Gastrocnemius medialis (tissue), 4 donors: Measurements from ENCODE around the gene VPS45. TPM values are rescaled to one million over a fixed set of nuclear protein-coding genes. Genes with fewer than 3 reads are reported as not detected.
A peak's percentile ranks its signal among the peaks of the same experiment; 100 is the strongest.
"Not testable (repeated sequence)": the region's sequence is repeated elsewhere in the genome, so short reads cannot be mapped to it uniquely, and the experiment has no call there.

ENCODE experiments used
- ATAC-seq, 2 donors: fragments of 150-250 bp; one replicate each; pipeline ENCODE4 v1.9.1; 2016
- DNase-seq, 2 donors: peaks; one replicate each; pipeline ENCODE4 v3.0.0-alpha.2; 2019
- H3K27ac ChIP-seq, 4 donors: fragments of 200-600 bp; sonication (generic); 1 replicate in 1 of 4; 2 replicates in 3 of 4; pipeline ENCODE4 v1.5.1; 2016 to 2018; ENCODE audit warnings: mild to moderate bottlenecking in 2 of 4, moderate library complexity in 1 of 4
- H3K27me3 ChIP-seq, 3 donors: fragments of 200-600 bp; sonication (generic) in 2 of 3; 1 replicate in 1 of 3; 2 replicates in 2 of 3; pipeline versions ENCODE4 v1.5.1 to v1.6.0; 2016 to 2019; ENCODE audit warnings: mild to moderate bottlenecking in 1 of 3, moderate library complexity in 1 of 3
- H3K36me3 ChIP-seq, 2 donors: fragments of 200-600 bp; sonication (generic) in 1 of 2; one replicate each; pipeline ENCODE4 v1.5.1; 2017 to 2018
- H3K4me1 ChIP-seq, 2 donors: fragments of 200-600 bp; sonication (generic) in 1 of 2; one replicate each; pipeline ENCODE4 v1.5.1; 2016 to 2017; ENCODE audit warnings: mild to moderate bottlenecking in 2 of 2
- H3K4me3 ChIP-seq, 4 donors: fragments of 200-600 bp; sonication (generic) in 3 of 4; 1 replicate in 1 of 4; 2 replicates in 3 of 4; pipeline ENCODE4 v1.5.1; 2016 to 2019; ENCODE audit warnings: mild to moderate bottlenecking in 2 of 4
- H3K9me3 ChIP-seq, 3 donors: fragments of 200-600 bp; sonication (generic) in 2 of 3; 1 replicate in 1 of 3; 2 replicates in 2 of 3; pipeline ENCODE4 v1.5.1; 2016 to 2019
- CTCF ChIP-seq, 5 experiments: fragments of 450-650 bp in 3 of 5; fragments of 200-600 bp in 2 of 5; sonication (generic) in 2 of 5; IDR thresholded peaks in 4 of 5; conservative IDR thresholded peaks in 1 of 5; 1 replicate in 4 of 5; 2 replicates in 1 of 5; pipeline ENCODE4 v1.5.1; 2016 to 2019; ENCODE audit warnings: antibody characterized with exemption in 5 of 5, mild to moderate bottlenecking in 3 of 5, moderate library complexity in 3 of 5
- POLR2A ChIP-seq, 2 donors: fragments of 450-650 bp; IDR thresholded peaks; one replicate each; pipeline ENCODE4 v1.6.1; 2017; ENCODE audit warnings: antibody characterized with exemption in 2 of 2, mild to moderate bottlenecking in 2 of 2, moderate library complexity in 2 of 2
- in situ Hi-C, 4 donors: fragments of 200-750 bp; cut with MboI; loops; one replicate each; pipeline versions ENCODE4 v1.15.0 to v1.8.0; 2017; ENCODE audit warnings: low sequenced_read_pairs in 4 of 4
- intact Hi-C: fragments of 100-400 bp; cut with DNase I; formaldehyde crosslinking; loops from one replicate; pipeline ENCODE4 v1.15.1; 2023; ENCODE audit warnings: low total_unique reads
- total RNA-seq, 4 donors: library from RNA; depleted of rRNA; stranded (reverse); fragments of >200 nt; gene quantifications; one replicate each; pipeline versions ENCODE4 v1.1.0 to v1.2.3, GENCODE V29; 2016

Gene VPS45
- total RNA-seq, 4 donors from 2014 or later = 17.0 to 30.3 (median 24.7) TPM

- peaks cover 9% of the 10 kb centered on the region in 2 donors for H3K4me1 ChIP-seq
- intact Hi-C loops (no loop called here), in situ Hi-C loops (no loop called here)
- H3K9me3 ChIP-seq = no peaks in the 10 kb centered on the region
- H3K4me3 ChIP-seq = no peak overlapping the region
- no peaks in the 10 kb centered on the region for H3K36me3 ChIP-seq
- no peaks in the 10 kb centered on the region for H3K27me3 ChIP-seq
- H3K27ac ChIP-seq = no peak overlapping the region
- TF ChIP-seq POLR2A (IDR thresholded peaks at IDR 0.05) = no peak
- TF ChIP-seq CTCF (IDR thresholded peaks at IDR 0.05 in 4 of 5, conservative IDR thresholded peaks at IDR 0.05 in 1 of 5) = no peak
- no peak for DNase-seq
- no peak for ATAC-seq
These were observed 64.8 kb downstream of the VPS45 start for GRCh38 chr1:150132372-150132771.

- TF ChIP-seq CTCF (IDR thresholded peaks at IDR 0.05 in 4 of 5, conservative IDR thresholded peaks at IDR 0.05 in 1 of 5) = no peak
- no peak for TF ChIP-seq POLR2A (IDR thresholded peaks at IDR 0.05)
- DNase-seq (no peak), ATAC-seq (no peak)
- intact Hi-C loops = no loop called here
- no peaks in the 10 kb centered on the region for H3K9me3 ChIP-seq
- H3K27me3 ChIP-seq = no peaks in the 10 kb centered on the region
- H3K4me1 ChIP-seq = peaks cover 9% of the 10 kb centered on the region in 2 donors
- H3K27ac ChIP-seq = no peak overlapping the region
- no peak overlapping the region for H3K4me3 ChIP-seq
- no peaks in the 10 kb centered on the region for H3K36me3 ChIP-seq
- in situ Hi-C loops = no loop called here
These were observed 67.0 kb downstream of the VPS45 start for GRCh38 chr1:150134537-150134936.

GRCh38 chr1:150135400-150135799 lies 67.8 kb downstream of the VPS45 start:
- in situ Hi-C loops, H3K4me3 ChIP-seq, DNase-seq, H3K36me3 ChIP-seq, H3K9me3 ChIP-seq, intact Hi-C loops, H3K27me3 ChIP-seq, H3K27ac ChIP-seq, ATAC-seq, H3K4me1 ChIP-seq: not testable (repeated sequence)

GRCh38 chr1:150138044-150138443 lies 70.5 kb downstream of the VPS45 start:
- Histone ChIP-seq H3K4me1 (peaks cover 7 to 8% of the 10 kb centered on the region in 2 donors), H3K4me3 (no peak overlapping the region), H3K27me3 (no peaks in the 10 kb centered on the region), H3K36me3 (no peaks in the 10 kb centered on the region), H3K27ac (no peak overlapping the region), H3K9me3 (no peaks in the 10 kb centered on the region)
- TF ChIP-seq POLR2A (IDR thresholded peaks at IDR 0.05) = no peak
- no peak for TF ChIP-seq CTCF (IDR thresholded peaks at IDR 0.05 in 4 of 5, conservative IDR thresholded peaks at IDR 0.05 in 1 of 5)
- intact Hi-C loops = no loop called here
- ATAC-seq = no peak
- no peak for DNase-seq
- in situ Hi-C loops = no loop called here

GRCh38 chr1:150141452-150141851 lies 73.9 kb downstream of the VPS45 start:
- in situ Hi-C loops = no loop called here
- no peak overlapping the region for H3K4me3 ChIP-seq
- H3K4me1 ChIP-seq = peaks cover 8 to 17% of the 10 kb centered on the region in 2 donors
- ATAC-seq = no peak
- no peaks in the 10 kb centered on the region for H3K27me3 ChIP-seq
- DNase-seq = no peak
- no peaks in the 10 kb centered on the region for H3K36me3 ChIP-seq
- intact Hi-C loops = loop anchor here (2.0 kb wide), 1 partner anchor 59 kb away; no protein-coding TSS in a partner anchor
- peak overlapping the region in 1 of 4 donors; percentile 20 for H3K27ac ChIP-seq
- TF ChIP-seq CTCF (IDR thresholded peaks at IDR 0.05 in 4 of 5, conservative IDR thresholded peaks at IDR 0.05 in 1 of 5) (no peak), POLR2A (IDR thresholded peaks at IDR 0.05) (no peak)
- H3K9me3 ChIP-seq = no peaks in the 10 kb centered on the region
